Measurements from ENCODE around the gene CDK14. TPM values are rescaled to one million over a fixed set of nuclear protein-coding genes. Genes with fewer than 3 reads are reported as not detected.
"Not testable (repeated sequence)": the region's sequence is repeated elsewhere in the genome, so short reads cannot be mapped to it uniquely, and the experiment has no call there.

CDK14 gene
- total RNA-seq, 4 donors from 2014 or later = 3.3 to 61.6 (median 38.7) TPM

DNA sequence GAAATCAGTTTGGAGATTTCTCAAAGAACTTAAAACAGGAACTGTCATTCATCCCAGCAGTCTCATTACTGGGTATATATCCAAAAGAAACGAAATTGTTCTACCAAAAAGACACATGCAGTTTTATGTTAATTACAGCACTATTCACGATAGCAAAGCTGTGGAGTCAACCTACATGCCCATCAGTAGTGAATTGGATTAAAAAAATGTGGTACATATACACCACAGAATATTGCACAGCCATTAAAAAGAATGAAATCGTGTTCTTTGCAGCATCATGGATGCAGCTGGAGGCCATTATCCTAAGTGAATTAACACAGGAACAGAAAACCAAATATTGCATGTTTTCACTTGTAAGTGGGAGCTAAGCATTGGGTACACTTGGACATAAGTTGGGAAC lies 158.9 kb downstream of the CDK14 start:
- Histone ChIP-seq H3K9me3 (no peaks in the 10 kb centered on the region), H3K27me3 (no peaks in the 10 kb centered on the region), H3K36me3 (no peaks in the 10 kb centered on the region), H3K4me1 (no peaks in the 10 kb centered on the region), H3K4me3 (no peak overlapping the region), H3K27ac (no peak overlapping the region)
- intact Hi-C loops (cut with DNase I; ENCODE audit: low total_unique reads) = no loop called here
- no peak for DNase-seq
- TF ChIP-seq POLR2A (IDR thresholded peaks at IDR 0.05) = no peak
- TF ChIP-seq, protein P1, sequence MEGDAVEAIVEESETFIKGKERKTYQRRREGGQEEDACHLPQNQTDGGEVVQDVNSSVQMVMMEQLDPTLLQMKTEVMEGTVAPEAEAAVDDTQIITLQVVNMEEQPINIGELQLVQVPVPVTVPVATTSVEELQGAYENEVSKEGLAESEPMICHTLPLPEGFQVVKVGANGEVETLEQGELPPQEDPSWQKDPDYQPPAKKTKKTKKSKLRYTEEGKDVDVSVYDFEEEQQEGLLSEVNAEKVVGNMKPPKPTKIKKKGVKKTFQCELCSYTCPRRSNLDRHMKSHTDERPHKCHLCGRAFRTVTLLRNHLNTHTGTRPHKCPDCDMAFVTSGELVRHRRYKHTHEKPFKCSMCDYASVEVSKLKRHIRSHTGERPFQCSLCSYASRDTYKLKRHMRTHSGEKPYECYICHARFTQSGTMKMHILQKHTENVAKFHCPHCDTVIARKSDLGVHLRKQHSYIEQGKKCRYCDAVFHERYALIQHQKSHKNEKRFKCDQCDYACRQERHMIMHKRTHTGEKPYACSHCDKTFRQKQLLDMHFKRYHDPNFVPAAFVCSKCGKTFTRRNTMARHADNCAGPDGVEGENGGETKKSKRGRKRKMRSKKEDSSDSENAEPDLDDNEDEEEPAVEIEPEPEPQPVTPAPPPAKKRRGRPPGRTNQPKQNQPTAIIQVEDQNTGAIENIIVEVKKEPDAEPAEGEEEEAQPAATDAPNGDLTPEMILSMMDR (IDR thresholded peaks at IDR 0.05) = no peak

DNA sequence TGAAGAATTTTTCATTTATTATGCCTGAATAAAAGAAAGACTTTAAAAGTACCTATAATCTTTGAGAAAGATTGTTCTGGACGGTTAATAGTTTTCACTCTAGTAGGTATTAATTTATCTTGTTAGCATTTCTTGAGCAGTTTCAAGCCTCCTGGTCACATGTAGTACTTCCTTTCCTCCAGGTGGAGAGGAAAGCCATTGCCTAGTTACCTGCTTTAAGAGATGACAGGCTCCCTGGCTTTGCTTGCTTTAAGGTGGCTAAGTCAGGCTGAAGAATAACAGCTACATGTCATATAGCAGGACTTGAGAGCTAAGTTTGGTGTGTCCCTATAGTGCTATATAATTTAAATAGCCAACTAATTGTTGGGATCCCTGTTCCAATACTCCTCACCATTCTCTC lies 160.2 kb downstream of the CDK14 start:
- H3K27ac ChIP-seq = no peak overlapping the region
- intact Hi-C loops (cut with DNase I; ENCODE audit: low total_unique reads) = no loop called here
- no peaks in the 10 kb centered on the region for H3K27me3 ChIP-seq
- H3K4me1 ChIP-seq = no peaks in the 10 kb centered on the region
- no peak for DNase-seq
- H3K36me3 ChIP-seq = no peaks in the 10 kb centered on the region
- TF ChIP-seq, protein P1 (IDR thresholded peaks at IDR 0.05) = no peak
- TF ChIP-seq POLR2A (IDR thresholded peaks at IDR 0.05) = no peak
- H3K4me3 ChIP-seq = no peak overlapping the region
- no peaks in the 10 kb centered on the region for H3K9me3 ChIP-seq

DNA sequence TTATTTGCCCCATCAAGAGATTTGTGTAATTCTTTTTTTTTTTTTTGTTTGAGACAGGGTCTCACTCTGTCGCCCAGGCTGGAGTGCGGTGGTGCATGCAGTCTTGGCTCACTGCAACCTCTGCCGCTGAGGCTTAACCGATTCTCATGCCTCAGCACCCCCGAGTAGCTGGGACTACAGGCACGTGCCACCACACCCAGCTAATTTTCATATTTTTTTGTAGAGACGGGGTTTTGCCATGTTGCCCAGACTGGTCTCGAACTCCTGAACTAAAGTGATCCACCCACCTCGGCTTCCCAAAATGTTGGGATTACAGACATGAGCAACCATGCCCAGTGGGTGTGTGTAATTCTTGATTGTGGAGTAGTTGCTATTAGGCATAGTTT lies 161.4 kb downstream of the CDK14 start:
- H3K36me3 ChIP-seq; DNase-seq; intact Hi-C loops (cut with DNase I; ENCODE audit: low total_unique reads); H3K9me3 ChIP-seq; H3K27me3 ChIP-seq; H3K4me3 ChIP-seq; H3K4me1 ChIP-seq; H3K27ac ChIP-seq: not testable (repeated sequence)

DNA sequence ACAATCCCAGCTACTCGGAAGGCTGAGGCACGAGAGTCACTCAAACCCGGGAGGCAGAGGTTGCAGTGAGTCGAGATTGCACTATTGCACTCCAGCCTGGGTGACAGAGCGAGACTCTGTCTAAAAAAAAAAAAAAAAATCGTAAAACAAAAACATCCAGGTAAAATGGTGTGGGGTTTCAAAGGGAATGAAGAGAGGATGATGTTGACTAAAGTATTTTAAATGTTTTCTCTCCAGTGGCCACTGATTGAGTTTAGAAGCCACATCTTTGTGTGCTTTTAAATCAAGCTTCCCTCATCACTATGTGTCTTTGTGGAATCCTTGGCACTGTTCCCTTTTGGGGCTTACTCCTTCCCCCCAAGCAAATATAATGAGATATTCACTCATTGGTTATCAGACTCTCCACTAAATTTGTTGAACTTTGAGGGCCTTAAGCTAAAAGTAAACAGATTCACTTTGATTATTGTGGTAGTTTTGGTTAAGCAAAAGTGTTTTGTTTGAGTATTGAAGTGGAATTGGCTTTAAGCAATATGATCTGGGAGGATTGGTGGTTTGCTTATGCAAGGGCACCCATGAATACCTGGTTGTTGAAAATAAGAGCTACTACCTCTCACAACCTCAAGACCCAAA lies 162.9 kb downstream of the CDK14 start:
- intact Hi-C loops (cut with DNase I; ENCODE audit: low total_unique reads) = no loop called here
- DNase-seq = no peak
- H3K27me3 ChIP-seq = no peaks in the 10 kb centered on the region
- no peaks in the 10 kb centered on the region for H3K4me1 ChIP-seq
- no peaks in the 10 kb centered on the region for H3K9me3 ChIP-seq
- TF ChIP-seq, protein P1 (IDR thresholded peaks at IDR 0.05) = no peak
- TF ChIP-seq POLR2A (IDR thresholded peaks at IDR 0.05) = no peak
- no peaks in the 10 kb centered on the region for H3K36me3 ChIP-seq
- no peak overlapping the region for H3K4me3 ChIP-seq
- H3K27ac ChIP-seq = no peak overlapping the region

- DNase-seq = no peak
- no peak overlapping the region for H3K4me3 ChIP-seq
- TF ChIP-seq POLR2A (IDR thresholded peaks at IDR 0.05) = no peak
- TF ChIP-seq, protein P1 (IDR thresholded peaks at IDR 0.05) = no peak
- no peaks in the 10 kb centered on the region for H3K36me3 ChIP-seq
- no peak overlapping the region for H3K27ac ChIP-seq
- H3K27me3 ChIP-seq = no peaks in the 10 kb centered on the region
- intact Hi-C loops (cut with DNase I; ENCODE audit: low total_unique reads) = no loop called here
- no peaks in the 10 kb centered on the region for H3K4me1 ChIP-seq
- no peaks in the 10 kb centered on the region for H3K9me3 ChIP-seq
Measured at GRCh38 chr7:90759710-90760109, 163.6 kb downstream of the CDK14 start.

GRCh38 chr7:90760892-90761291 lies 164.8 kb downstream of the CDK14 start:
- Histone ChIP-seq H3K9me3 (no peaks in the 10 kb centered on the region), H3K36me3 (no peaks in the 10 kb centered on the region), H3K4me1 (no peaks in the 10 kb centered on the region), H3K27me3 (no peaks in the 10 kb centered on the region), H3K4me3 (no peak overlapping the region), H3K27ac (no peak overlapping the region)
- intact Hi-C loops (cut with DNase I; ENCODE audit: low total_unique reads) = no loop called here
- DNase-seq = no peak
- TF ChIP-seq, protein P1 (IDR thresholded peaks at IDR 0.05) = no peak
- no peak for TF ChIP-seq POLR2A (IDR thresholded peaks at IDR 0.05)
